MCF 10A (cell line): Measurements from ENCODE around the gene NCOA6. TPM values are rescaled to one million over a fixed set of nuclear protein-coding genes. Genes with fewer than 3 reads are reported as not detected.
A peak's percentile ranks its signal among the peaks of the same experiment; 100 is the strongest.
"Not testable (repeated sequence)": the region's sequence is repeated elsewhere in the genome, so short reads cannot be mapped to it uniquely, and the experiment has no call there.

Experiments
- BruUV-seq: library from RNA; stranded (reverse); fragments of 400-500 nt; replicated peaks from 2 replicates; lab custom pipeline; 2021; lab: Mats Ljungman, UMichigan
- CTCF ChIA-PET: fragments of 300-600 bp; sonication (Branson Sonifier 250); formaldehyde crosslinking; extraction: SDS; loops from one replicate; lab custom pipeline; 2021; ENCODE audit warnings: antibody characterized with exemption, inconsistent platforms; lab: Yijun Ruan, JAX
- POLR2A ChIA-PET: fragments of 300-600, 350-650 bp; sonication (Branson Sonifier 250); formaldehyde crosslinking; extraction: SDS; loops from one replicate; lab custom pipeline; 2020; ENCODE audit warnings: antibody characterized with exemption, inconsistent platforms; lab: Yijun Ruan, JAX
- DNase-seq: peaks from one replicate; pipeline ENCODE4 v3.0.0-alpha.2; 2018; ENCODE audit not compliant: unreplicated experiment
- H3K27ac Mint-ChIP-seq: one replicate; pipeline ENCODE4 v1.8.0; 2022; ENCODE audit warnings: mild to moderate bottlenecking, low read depth, mixed read lengths; ENCODE audit not compliant: unreplicated experiment
- H3K27me3 Mint-ChIP-seq: one replicate; pipeline ENCODE4 v1.8.0; 2022; ENCODE audit warnings: mixed read lengths; ENCODE audit not compliant: insufficient read depth, unreplicated experiment
- H3K36me3 Mint-ChIP-seq: one replicate; pipeline ENCODE4 v1.8.0; 2022; ENCODE audit warnings: mild to moderate bottlenecking, moderate library complexity, mixed read lengths; ENCODE audit not compliant: insufficient read depth, unreplicated experiment
- H3K4me1 Mint-ChIP-seq: one replicate; pipeline ENCODE4 v1.8.0; 2022; ENCODE audit warnings: mixed read lengths; ENCODE audit not compliant: insufficient read depth, unreplicated experiment
- H3K4me3 Mint-ChIP-seq: one replicate; pipeline ENCODE4 v1.8.0; 2022; ENCODE audit warnings: mild to moderate bottlenecking, moderate library complexity, mixed read lengths; ENCODE audit not compliant: unreplicated experiment
- H3K9me3 Mint-ChIP-seq: one replicate; pipeline ENCODE4 v1.8.0; 2022; ENCODE audit warnings: mixed read lengths; ENCODE audit not compliant: unreplicated experiment
- intact Hi-C: fragments of 100-400 bp; cut with micrococcal nuclease; formaldehyde crosslinking; loops from 2 replicates; pipeline ENCODE4 v1.14.1; 2022
- total RNA-seq: library from RNA; stranded (reverse); gene quantifications from 2 replicates; pipeline ENCODE4 v1.2.3, GENCODE V29; 2022
- TF ChIP-seq, protein P1 (sequence below): fragments of 200-600 bp; IDR thresholded peaks from one replicate; pipeline ENCODE4 v1.8.0; 2022; ENCODE audit warnings: antibody characterized with exemption, mild to moderate bottlenecking; ENCODE audit not compliant: unreplicated experiment

NCOA6 gene
- total RNA-seq, 1 experiment from 2014 or later: 27.9 TPM

DNA sequence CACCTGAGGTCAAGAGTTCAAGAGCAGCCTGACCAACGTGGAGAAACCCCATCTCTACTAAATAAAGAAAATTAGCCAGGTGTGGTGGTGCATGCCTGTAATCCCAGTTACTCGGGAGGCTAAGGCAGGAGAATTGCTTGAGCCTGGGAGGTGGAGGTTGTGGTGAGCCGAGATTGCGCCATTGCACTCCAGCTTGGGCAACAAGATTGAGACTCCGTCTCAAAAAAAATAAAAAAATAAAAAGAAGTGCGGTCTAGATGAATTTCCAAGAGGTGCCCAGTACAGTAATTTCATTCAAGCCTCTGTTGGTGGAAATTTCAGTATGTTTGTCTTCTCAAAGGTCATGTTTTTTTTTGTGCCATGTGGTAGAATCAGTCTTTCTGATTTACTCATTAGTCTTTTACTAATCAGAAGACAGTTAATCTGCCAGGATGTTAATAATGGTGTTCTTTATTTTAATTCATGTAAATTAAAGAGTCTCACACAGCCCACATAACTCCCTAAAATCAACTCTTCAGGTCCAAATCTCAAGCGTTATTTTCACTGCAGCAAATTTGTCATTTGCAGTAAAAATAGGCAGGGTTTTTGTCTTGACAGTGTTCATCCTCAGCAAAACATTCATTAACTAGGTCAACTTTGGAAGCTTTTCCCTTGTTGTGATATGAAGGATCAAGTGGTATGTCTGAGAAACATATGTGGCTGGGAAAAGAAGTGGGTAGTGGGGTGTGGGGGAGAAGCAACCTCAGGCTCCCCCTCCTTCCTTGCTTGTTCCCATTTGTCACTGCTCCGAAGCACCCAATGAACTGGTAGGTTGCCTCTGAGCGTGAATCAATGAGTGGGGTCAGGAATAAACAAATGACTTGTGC is 108.0 kb downstream of the NCOA6 start:
- CTCF ChIA-PET: no interaction called here
- Mint-ChIP-seq H3K27ac (no peak overlapping the region), H3K36me3 (peaks cover 63% of the 10 kb centered on the region)

DNA sequence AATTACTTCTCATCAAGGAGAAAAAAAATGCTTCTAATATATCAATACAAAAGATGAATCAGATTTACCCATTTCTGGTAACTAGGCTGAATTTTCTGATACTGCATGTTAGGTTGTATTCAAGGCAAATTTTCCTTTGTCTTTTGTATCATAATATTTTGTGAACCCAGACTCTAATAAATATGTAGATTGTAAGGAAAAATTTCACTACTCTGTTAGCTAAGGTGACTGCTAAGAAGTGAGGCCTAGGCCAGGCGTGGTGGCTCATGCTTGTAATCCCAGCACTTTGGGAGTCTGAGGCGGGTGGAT is 108.6 kb downstream of the NCOA6 start:
- Mint-ChIP-seq H3K9me3 (no peaks in the 10 kb centered on the region), H3K4me3 (no peak overlapping the region), H3K27me3 (no peaks in the 10 kb centered on the region), H3K4me1 (peaks cover 10% of the 10 kb centered on the region), H3K27ac (no peak overlapping the region), H3K36me3 (peaks cover 57% of the 10 kb centered on the region)
- TF ChIP-seq, protein P1, sequence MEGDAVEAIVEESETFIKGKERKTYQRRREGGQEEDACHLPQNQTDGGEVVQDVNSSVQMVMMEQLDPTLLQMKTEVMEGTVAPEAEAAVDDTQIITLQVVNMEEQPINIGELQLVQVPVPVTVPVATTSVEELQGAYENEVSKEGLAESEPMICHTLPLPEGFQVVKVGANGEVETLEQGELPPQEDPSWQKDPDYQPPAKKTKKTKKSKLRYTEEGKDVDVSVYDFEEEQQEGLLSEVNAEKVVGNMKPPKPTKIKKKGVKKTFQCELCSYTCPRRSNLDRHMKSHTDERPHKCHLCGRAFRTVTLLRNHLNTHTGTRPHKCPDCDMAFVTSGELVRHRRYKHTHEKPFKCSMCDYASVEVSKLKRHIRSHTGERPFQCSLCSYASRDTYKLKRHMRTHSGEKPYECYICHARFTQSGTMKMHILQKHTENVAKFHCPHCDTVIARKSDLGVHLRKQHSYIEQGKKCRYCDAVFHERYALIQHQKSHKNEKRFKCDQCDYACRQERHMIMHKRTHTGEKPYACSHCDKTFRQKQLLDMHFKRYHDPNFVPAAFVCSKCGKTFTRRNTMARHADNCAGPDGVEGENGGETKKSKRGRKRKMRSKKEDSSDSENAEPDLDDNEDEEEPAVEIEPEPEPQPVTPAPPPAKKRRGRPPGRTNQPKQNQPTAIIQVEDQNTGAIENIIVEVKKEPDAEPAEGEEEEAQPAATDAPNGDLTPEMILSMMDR: no peak
- ChIA-PET CTCF (no interaction called here), POLR2A (interaction anchor here (0.6 to 1.2 kb wide), 2 partner anchors 35 to 40 kb away, joined by 3 read pairs; partner anchors contain the start of gene PIGU)
- no TSS peak for BruUV-seq
- no peak for DNase-seq
- intact Hi-C loops: no loop called here

More for the DNA sequence above, 108.0 kb downstream of the NCOA6 start:
- Mint-ChIP-seq H3K27me3 (no peaks in the 10 kb centered on the region), H3K4me1 (peaks cover 10% of the 10 kb centered on the region), H3K9me3 (no peaks in the 10 kb centered on the region), H3K4me3 (no peak overlapping the region)
- DNase-seq: no peak
- intact Hi-C loops: no loop called here
- TF ChIP-seq, protein P1: no peak
- BruUV-seq: no TSS peak
- POLR2A ChIA-PET: interaction anchor here (1.2 kb wide), 1 partner anchor 40 kb away, joined by 3 read pairs; the partner anchor contains the start of gene PIGU

DNA sequence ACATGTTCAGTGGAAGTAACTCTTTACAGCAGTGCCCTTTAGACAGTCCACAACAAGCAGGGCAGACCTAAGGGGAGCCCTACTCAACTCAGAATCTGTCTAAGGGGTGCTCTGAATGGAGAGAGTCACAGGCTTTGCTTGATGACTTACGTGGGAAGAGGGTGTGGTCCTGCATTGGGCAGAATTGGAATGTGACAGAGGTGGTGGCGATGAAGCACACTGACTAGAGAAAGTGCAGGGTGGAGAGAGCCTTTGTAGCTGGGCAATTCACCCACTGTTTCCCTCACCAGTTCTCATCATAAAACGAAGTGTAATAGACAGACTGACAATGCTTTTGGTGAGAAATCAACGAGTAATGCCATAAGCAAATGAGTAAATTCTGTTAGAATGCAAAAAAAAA is 110.1 kb downstream of the NCOA6 start:
- no TSS peak for BruUV-seq
- Mint-ChIP-seq H3K9me3 (no peaks in the 10 kb centered on the region), H3K27ac (no peak overlapping the region), H3K4me1 (peaks cover 15% of the 10 kb centered on the region), H3K4me3 (no peak overlapping the region), H3K27me3 (no peaks in the 10 kb centered on the region), H3K36me3 (peaks cover 48% of the 10 kb centered on the region)
- DNase-seq: no peak
- POLR2A ChIA-PET: interaction anchor here (0.8 to 1.0 kb wide), 3 partner anchors 39 to 183 kb away, joined by 3 to 4 read pairs (median 3); no protein-coding TSS in a partner anchor
- intact Hi-C loops: no loop called here
- CTCF ChIA-PET: no interaction called here
- TF ChIP-seq, protein P1: no peak

DNA sequence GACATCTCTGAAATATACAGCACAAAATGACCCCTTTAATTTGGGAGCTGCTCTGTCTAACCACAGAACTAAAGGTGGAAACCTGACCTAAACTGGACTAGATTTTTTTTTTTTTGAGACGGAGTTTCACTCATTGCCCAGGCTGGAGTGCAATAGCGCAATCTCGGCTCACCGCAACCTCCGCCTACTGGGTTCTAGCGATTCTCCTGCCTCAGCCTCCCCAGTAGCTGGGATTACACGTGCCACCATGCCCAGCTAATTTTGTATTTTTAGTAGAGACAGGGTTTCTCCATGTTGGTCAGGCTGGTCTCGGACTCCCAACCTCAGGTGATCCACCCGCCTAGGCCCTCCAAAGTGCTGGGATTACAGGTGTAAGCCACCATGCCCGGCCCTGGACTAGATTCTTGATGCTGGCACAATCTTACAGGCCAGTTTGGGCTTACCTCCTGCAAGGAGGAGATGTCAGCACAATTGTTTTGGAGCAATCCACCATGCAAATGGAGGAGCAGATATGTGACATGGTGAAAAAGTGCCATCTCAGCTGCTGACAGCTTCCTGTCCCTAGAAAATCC is 111.4 kb downstream of the NCOA6 start:
- intact Hi-C loops, DNase-seq, H3K4me3 Mint-ChIP-seq, BruUV-seq, H3K9me3 Mint-ChIP-seq, H3K27me3 Mint-ChIP-seq: not testable (repeated sequence)
- CTCF ChIA-PET: interaction anchor here (0.6 to 1.9 kb wide), 9 partner anchors 33 to 382 kb away, joined by 3 to 8 read pairs (median 3); no protein-coding TSS in a partner anchor
- peak overlapping the region; percentile 6 for H3K27ac Mint-ChIP-seq
- POLR2A ChIA-PET: interaction anchor here (0.5 to 1.7 kb wide), 6 partner anchors 10 to 199 kb away, joined by 3 to 7 read pairs (median 3); partner anchors contain the start of genes DYNLRB1 and TP53INP2
- H3K4me1 Mint-ChIP-seq: peaks cover 19% of the 10 kb centered on the region
- H3K36me3 Mint-ChIP-seq: peaks cover 41% of the 10 kb centered on the region
